GM10248 (cell line): ENCODE results near the gene DGKD.

Source experiments
- CTCF ChIA-PET: fragments of 300-600 bp; sonication (Branson Sonifier 250); formaldehyde crosslinking; extraction: SDS; loops from one replicate; lab custom pipeline; 2021; ENCODE audit warnings: antibody characterized with exemption; lab: Yijun Ruan, JAX
- POLR2A ChIA-PET: fragments of 350-650 bp; sonication (Branson Sonifier 250); formaldehyde crosslinking; extraction: SDS; loops from one replicate; lab custom pipeline; 2020; ENCODE audit warnings: antibody characterized with exemption; lab: Yijun Ruan, JAX
- DNase-seq: peaks from one replicate; pipeline ENCODE4 v3.0.0; 2012; ENCODE audit errors: extremely low spot score
- TF ChIP-seq, protein P1 (sequence below): IDR thresholded peaks from 2 replicates; pipeline ENCODE4 v1.5.1; 2012; ENCODE audit warnings: mild to moderate bottlenecking, low read depth; ENCODE audit errors: extremely low read depth, missing control alignments, control extremely low read depth

DGKD gene

DNA sequence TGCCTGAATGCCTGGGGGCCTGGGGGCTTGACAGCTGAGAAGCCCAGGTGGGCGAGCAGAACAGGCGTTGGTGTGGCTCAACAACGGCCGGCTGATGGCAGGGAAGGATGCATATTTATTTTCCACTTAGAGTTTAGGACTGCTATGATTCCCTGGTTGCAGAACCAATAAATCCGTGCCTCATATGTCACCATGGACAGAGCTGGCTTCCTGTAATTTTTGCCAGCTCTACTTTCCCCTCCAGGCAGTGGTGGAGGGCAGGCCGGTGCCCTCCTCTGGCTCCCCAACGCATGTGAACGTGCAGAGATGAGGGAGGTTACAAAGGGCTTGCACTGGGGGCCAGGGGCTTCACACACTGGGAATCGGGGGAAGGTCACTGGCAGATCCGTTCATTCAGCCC, 28.5 kb upstream of the DGKD start:
- TF ChIP-seq, protein P1, sequence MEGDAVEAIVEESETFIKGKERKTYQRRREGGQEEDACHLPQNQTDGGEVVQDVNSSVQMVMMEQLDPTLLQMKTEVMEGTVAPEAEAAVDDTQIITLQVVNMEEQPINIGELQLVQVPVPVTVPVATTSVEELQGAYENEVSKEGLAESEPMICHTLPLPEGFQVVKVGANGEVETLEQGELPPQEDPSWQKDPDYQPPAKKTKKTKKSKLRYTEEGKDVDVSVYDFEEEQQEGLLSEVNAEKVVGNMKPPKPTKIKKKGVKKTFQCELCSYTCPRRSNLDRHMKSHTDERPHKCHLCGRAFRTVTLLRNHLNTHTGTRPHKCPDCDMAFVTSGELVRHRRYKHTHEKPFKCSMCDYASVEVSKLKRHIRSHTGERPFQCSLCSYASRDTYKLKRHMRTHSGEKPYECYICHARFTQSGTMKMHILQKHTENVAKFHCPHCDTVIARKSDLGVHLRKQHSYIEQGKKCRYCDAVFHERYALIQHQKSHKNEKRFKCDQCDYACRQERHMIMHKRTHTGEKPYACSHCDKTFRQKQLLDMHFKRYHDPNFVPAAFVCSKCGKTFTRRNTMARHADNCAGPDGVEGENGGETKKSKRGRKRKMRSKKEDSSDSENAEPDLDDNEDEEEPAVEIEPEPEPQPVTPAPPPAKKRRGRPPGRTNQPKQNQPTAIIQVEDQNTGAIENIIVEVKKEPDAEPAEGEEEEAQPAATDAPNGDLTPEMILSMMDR: no peak
- CTCF ChIA-PET: interaction anchor here (1.2 kb wide), 1 partner anchor 9 kb away, joined by 4 read pairs; no protein-coding TSS in a partner anchor
- no peak for DNase-seq
- POLR2A ChIA-PET: interaction anchor here (0.7 kb wide), 1 partner anchor 60 kb away, joined by 3 read pairs; no protein-coding TSS in a partner anchor

DNA sequence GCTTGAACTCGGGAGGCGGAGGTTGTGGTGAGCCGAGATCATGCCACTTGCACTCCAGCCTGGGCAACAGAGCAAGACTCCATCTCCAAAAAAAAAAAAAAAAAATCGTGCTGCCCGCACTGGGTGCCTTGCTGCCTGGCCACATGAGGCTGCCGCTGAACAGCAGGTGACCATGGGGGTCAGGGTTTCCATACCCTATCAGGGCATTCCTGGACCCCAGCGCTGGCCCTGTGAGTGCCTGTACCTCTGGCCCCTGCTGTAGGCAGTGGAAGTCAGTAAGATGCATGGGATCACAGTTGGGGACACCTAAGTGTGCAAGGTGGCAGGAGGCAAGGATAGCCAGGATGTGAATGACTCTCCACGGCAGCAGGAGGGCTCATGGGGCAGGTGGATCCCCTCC, 27.8 kb upstream of the DGKD start:
- POLR2A ChIA-PET: no interaction called here
- CTCF ChIA-PET: interaction anchor here (1.2 kb wide), 1 partner anchor 9 kb away, joined by 4 read pairs; no protein-coding TSS in a partner anchor
- TF ChIP-seq, protein P1: no peak
- no peak for DNase-seq

DNA sequence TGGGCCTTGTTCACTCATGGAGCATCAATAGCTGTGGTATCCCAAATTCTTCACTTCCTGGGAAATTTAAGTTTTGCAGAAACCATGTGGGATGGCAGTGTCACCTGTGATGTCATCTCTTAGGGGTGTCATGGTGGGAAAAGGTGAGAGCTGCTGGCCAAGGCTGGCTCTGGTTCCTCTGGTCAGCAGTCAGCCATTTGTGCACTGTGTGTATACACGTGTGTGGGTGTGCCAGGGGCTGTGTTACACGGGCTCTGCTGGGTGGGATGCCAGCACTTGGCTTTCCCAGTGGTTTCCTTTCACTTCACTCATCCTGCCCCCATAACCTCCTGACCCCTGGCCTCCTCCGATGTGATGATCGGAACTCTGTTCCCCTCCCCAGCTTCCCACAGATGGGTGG, 25.4 kb upstream of the DGKD start:
- CTCF ChIA-PET: interaction anchor here (1.2 to 3.4 kb wide), 2 partner anchors 25 to 76 kb away, joined by 3 to 18 read pairs; partner anchors contain the start of gene DGKD
- POLR2A ChIA-PET: no interaction called here

DNA sequence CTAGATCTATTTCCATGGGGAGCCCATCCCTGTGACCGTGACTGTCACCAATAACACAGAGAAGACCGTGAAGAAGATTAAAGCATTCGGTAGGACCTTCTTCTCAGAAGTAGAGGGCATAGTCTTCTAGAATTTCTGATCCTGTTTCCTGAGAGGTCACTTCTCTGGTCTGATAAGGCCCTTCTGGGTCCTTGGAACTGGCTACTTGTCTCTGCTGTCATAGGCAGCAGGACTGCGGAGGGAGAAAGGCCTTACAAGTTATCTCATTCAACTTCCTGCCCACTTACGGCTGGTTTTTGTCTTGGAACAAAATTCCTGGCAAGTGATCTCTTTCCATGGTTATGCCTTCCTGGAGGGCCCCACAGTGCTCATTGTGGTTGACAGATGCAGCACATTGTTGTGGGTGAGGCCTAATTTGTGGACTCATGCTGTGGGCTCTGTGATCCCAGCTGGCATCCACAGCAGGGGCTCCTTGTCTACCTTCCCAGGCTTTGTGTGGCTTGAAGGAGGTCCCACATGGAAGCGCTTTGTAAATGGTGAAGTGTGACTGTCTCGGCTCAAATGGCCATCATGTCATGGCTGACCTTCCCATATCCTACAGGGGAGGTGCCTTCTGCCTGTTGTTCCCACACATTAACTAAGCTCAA, 24.7 kb upstream of the DGKD start:
- CTCF ChIA-PET: interaction anchor here (1.4 to 3.4 kb wide), 3 partner anchors 9 to 24 kb away, joined by 3 to 18 read pairs (median 11); partner anchors contain the start of gene DGKD
- POLR2A ChIA-PET: no interaction called here
- no peak for DNase-seq

More for the DNA sequence above, 25.4 kb upstream of the DGKD start:
- no peak for DNase-seq
- TF ChIP-seq, protein P1: no peak

GRCh38 chr2:233331536-233331935, 22.8 kb upstream of the DGKD start:
- CTCF ChIA-PET: interaction anchor here (1.2 to 3.4 kb wide), 5 partner anchors 10 to 23 kb away, joined by 3 to 18 read pairs (median 5); partner anchors contain the start of gene DGKD
- DNase-seq: peak; percentile 66

More for the DNA sequence above, 24.7 kb upstream of the DGKD start:
- TF ChIP-seq, protein P1: no peak

DNA sequence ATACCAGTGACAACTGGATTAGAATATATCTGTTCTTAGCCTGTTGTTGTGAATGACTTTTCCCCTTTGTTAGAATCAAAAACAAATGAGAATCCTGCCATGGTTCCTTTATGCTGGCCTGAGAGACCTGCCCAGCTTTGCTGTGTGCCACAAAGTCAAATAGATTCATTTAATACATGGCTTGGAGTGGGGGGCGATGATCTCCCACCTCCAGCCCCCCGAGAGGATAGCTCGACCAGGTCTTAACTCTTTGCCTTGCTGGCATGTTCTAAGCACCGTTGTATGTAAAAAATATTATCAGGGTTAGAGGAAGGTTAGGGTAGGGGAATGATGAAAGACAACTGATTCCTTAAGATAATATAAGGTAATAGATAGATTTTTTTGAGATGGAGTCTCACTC, 22.2 kb upstream of the DGKD start:
- ChIA-PET POLR2A (no interaction called here), CTCF (interaction anchor here (1.2 to 3.4 kb wide), 6 partner anchors 10 to 22 kb away, joined by 3 to 18 read pairs (median 6); partner anchors contain the start of gene DGKD)
- TF ChIP-seq, protein P1: no peak
- no peak for DNase-seq

More at GRCh38 chr2:233331536-233331935, 22.8 kb upstream of the DGKD start:
- POLR2A ChIA-PET: no interaction called here
- TF ChIP-seq, protein P1: no peak
